GM18861 (cell line): ENCODE measurements around the gene ADARB2.

ENCODE experiments used
- ATAC-seq: cut with Tn5 transposase; IDR thresholded peaks from one replicate; pipeline ENCODE4 v1.9.1; 2021; ENCODE audit not compliant: unreplicated experiment

Gene ADARB2

DNA sequence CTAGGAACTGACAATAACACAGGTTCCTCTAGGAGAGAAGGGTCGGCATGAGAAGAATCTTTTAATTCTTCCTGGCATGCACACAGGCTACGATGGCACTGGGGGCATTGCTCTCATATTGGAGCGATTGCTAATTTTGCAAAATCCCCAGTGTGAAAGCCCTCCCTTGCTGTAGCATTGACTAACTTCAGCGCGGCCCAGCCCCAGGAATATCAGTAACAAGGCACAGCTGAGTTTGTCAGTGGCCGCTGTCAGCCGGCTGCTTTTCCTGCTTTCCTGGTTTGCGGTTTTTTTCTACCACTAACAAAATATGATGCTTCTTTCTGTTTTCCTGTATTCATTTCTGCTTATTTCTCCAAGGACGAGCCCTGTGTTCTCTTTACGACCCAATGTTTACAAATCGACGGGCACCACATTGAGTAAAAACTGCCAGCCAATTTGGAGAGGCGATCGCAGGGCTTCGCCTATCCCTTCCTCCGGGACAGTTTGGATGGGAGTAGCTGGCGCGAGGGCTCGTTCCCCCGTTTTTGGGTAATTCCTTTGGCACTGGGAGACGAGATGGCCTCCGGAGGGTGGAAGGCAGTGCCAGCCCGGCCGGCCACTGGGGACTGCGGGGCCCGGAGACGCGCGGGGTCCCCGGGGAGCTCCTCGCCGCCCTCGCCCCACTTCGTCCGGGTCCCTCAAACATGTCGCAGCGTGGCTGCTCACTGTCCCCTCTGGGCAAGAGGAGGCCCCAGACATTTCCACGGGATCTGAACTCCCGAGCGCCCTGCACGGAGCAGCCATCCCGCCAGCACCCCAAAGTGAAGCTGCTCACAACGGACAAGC, 967 bp downstream of the ADARB2 start:
- no peak for ATAC-seq

DNA sequence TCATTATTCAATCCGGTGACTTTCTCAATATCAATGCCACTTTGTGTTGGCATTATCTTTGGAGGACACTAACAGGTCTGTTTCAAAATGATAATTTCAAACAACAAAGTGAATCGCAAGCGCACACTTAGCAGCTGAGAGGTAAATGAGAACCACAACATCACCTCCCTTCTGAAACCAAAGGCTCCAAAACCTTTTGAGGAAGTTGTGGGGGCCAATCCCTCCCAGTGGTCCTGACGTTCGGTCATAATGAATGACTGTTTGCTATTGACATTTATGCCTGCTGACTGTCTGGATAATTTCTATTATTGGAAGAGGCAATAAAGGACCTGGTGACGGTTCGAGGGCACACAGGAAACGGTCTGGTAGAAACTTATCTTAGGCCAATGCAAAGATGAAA, 1.8 kb downstream of the ADARB2 start:
- no peak for ATAC-seq

DNA sequence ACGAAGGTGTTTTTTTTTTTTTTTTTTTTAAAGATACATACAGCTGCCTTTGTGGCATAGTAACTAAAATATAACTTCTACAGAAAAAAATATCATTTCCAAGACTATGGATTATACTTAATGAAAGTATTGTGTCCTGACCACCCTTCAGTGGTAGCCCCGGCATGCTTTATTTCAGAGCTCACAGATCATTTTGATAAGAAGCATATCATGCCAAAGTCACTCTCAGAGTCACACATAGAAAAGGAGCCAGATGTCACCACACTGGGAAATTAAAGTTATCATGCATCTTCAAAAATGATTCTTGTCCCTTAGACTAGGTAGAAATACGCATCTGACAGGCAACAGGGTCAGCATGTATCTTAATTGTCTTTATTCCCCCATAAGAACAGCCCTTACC, 3.0 kb downstream of the ADARB2 start:
- no peak for ATAC-seq

- ATAC-seq, result no peak
Observed at GRCh38 chr10:1733720-1734119, 3.6 kb downstream of the ADARB2 start.

DNA sequence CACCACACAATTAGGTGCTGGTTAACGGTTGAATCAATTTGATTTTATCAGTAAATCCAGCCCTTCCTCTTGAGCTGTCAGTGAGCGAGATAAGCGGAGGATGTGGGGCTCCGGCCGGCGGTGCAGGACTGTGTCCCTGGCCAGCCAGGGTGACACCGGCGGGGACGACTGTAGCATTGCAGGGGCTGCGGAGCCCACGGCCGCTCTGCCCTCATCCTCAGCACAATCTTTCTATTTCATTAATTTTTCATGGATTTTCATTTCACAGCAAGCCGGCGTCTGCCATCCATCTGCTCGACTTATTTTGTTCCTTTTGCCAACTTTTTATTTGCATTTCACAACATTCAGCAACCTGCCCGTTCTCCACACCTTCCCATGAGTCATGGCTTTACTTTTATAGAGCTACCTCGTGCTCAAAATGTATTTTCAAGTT, 4.7 kb downstream of the ADARB2 start:
- ATAC-seq, result no peak

DNA sequence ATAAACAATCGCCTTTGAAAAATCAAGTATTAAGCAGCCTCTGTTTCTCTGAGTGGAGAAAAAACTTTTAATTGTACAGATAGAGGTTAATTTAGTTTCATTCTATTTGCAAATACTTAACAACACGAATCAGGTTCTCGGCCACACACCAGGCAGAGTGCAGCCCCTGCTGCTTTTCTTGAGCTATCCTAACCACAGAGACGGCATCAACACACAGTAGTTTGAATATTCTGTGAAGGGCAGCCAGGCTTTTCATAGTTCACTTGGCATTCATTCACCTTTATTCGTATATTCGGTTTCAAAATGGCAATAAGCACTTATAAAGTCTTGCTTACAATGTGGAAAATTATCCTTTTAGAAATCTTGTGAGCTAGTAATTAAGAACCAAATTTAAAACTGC, 5.7 kb downstream of the ADARB2 start:
- ATAC-seq, result no peak

DNA sequence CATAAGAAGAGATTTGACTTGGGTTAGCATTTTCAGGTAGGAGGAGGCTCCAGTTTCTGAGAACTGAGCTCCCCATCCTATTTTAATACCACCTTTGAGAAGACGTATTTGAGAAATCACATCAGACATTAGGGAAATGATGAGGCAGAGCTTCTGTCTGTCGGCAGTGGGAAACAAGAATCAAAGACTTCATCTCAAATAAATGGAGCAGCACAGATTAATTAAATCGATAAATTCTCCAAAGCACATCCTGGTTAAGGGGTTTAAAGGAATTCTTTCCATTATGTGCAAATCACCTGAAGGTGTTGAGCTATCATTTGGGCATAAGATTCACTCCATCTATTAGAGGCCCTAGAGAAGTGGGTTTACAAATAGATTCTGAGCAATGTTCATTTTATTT, 7.6 kb downstream of the ADARB2 start:
- ATAC-seq, result no peak

- no peak for ATAC-seq
Observed at GRCh38 chr10:1726861-1727260, 10.5 kb downstream of the ADARB2 start.

DNA sequence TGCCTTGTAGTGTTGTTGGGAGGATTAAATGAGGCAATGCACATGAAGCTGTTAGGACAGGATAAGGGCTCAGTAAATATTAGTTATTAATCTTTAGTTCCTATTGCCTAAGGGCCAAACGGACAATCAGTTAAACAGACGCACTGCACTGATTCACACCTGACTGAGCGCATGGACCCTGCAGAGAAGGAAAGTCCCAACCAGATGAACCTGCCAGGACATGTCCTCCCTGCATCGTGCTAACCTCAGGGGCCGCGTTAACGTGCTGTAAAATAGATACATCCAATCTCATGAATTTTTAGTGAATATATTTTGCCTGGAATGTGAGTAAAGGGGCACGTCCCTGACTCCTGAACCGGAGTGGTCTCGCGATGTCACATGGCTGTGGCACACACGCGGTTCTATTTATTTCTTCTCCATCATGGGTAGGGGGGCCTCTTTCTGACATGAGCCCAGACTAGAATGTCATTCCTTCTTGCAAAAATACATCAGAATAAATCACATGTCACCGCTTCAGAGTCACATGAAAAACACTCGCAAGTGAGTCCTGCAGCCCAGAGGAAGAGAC, 12.3 kb downstream of the ADARB2 start:
- ATAC-seq, result no peak

DNA sequence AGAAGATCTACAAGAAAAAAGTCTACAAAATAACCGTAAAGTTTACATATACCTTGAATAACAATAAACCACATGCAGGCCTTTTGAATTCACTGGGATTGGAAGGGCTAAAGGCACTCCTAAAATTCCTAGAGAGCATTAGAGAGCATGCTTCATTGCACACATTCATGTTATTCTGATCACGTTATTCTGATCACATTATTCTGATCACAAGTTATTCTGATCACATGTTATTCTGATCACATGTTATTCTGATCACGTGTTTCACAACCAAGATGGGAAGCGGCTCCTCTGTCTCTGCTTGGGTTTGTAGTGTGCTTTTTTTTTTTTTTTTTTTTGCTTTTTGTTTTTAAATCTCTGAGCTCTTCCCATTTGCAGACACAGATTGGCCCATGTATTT, 20.5 kb downstream of the ADARB2 start:
- no peak for ATAC-seq

- no peak for ATAC-seq
Observed at GRCh38 chr10:1715821-1716220, 21.5 kb downstream of the ADARB2 start.

DNA sequence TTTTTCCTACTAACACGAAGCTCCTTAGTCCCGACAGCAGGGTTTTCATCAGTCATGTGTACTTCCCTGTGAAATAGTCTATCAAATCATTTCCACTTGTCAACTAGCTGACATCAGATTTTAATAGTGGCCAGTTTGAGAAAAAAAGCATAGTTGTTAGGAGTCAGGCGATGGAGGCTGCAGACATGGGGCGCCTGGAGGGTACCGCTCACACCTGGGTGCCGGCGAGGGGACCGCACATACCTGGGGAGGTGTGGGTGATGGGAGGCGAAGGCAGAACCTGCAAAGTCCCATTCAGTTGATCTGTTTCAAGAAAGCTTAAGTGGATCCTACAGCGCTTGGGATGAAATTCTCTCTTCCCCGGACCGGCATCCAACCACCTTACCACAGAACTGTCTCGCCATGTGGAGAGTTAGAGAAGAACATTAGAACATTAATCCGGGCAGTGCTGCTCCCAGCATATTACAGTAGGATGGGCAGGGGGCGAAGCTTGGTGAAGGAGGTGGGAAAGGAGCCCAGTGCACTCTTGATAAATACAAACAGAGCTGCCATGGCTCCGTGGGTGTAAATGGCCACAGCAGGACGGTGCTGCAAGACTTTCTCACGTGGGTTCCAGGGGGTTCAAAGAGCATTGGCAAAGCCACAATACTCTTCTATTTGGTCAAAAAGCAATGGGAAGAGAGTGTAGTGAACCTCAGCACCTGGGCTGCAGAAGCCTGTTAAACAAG, 24.2 kb downstream of the ADARB2 start:
- no peak for ATAC-seq

GRCh38 chr10:1712314-1712713, 25.0 kb downstream of the ADARB2 start:
- no peak for ATAC-seq

GRCh38 chr10:1709161-1709560, 28.2 kb downstream of the ADARB2 start:
- no peak for ATAC-seq

DNA sequence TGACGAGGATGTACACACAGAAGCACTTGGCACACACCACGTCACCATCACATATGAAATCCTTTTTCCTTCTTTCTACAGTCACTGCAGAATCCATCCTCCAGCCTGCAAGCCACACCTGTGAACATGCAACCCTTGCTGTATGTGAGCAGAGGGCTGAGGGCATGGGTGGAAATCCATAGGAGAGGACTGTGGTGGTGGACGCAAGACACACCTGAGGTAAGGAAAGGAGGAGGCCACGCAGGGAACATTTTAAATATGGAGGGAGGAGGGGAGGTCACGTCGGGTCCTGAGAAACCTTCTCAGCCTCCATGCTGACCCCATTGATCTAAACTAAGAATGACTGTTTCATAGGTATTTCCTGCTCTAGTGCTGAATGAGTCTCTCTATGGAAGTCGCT, 28.6 kb downstream of the ADARB2 start:
- no peak for ATAC-seq

DNA sequence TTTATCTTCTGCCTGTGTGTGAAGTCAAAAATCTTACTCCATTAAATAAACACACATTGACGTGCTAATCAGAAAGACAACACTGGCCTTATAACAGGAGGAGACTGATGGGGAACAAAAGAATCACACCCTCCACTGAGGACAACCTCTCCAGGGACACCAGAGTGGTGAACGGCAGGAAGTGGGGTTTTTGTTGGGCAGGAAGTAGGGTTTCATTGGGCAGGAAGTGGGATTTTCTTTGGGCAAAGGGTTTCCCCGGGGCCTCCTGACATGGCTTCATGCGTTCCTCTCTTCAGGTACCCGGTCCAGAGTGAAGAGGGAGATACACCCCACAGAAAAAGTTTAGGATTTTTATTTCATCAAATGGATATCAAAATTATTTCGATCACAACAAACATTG, 30.6 kb downstream of the ADARB2 start:
- ATAC-seq, result no peak

GRCh38 chr10:1706256-1706655, 31.1 kb downstream of the ADARB2 start:
- no peak for ATAC-seq

GRCh38 chr10:1698185-1698584, 39.1 kb downstream of the ADARB2 start:
- no peak for ATAC-seq

GRCh38 chr10:1696106-1696505, 41.2 kb downstream of the ADARB2 start:
- ATAC-seq, result no peak

DNA sequence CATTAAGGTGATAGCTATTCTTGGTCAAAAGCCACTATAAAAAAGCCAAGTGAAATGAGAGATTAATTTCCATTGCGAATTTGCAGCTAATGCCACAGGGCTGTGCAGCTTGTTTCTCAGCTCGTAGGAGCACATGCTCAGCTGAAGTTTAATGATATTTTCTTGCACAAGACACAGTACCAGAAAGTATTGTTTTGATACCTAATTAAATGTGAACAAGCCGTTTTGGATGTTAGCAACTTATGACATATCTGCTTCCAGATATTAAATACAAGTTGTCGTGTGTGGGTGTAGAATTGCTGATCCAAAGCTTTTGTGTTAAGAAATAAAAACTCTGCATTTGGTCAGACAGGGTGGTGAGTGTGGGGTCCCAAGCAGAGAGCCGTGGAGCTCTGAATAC, 47.2 kb downstream of the ADARB2 start:
- no peak for ATAC-seq

DNA sequence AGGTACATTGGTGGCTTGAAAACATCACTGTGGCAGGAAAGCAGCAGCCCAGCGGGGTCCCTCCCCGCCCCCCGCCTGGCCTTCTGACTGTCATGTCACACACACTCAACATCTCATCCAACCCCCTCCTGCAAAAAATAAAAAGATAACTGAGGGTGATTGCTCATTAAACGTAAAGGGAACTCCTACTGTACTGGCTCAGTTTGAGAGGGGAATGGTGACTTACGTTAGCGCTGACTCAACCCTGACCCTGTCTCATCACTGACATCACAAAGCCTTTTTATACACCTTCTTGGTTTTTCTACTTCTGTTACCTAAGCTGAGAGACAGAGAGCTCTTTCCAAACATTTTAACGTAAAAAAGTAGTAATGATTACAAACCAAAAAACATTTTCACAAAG, 48.8 kb downstream of the ADARB2 start:
- no peak for ATAC-seq

GRCh38 chr10:1687623-1688150, 49.6 kb downstream of the ADARB2 start:
- ATAC-seq, result no peak
